Lower leg skin (tissue), 4 donors: ENCODE data around the gene INTS6. TPM values are rescaled to one million over a fixed set of nuclear protein-coding genes. Genes with fewer than 3 reads are reported as not detected.

Source experiments
- DNase-seq, 2 donors: peaks; one replicate each; pipeline ENCODE4 v3.0.0-alpha.2; 2019; ENCODE audit warnings: low spot score in 2 of 2
- H3K4me3 ChIP-seq: fragments of 200-600 bp; sonication (generic); 2 replicates; pipeline ENCODE4 v1.5.1; 2017; ENCODE audit warnings: mild to moderate bottlenecking, low read depth; ENCODE audit not compliant: poor library complexity, severe bottlenecking
- POLR2A ChIP-seq, 2 donors: fragments of 450-650 bp; IDR thresholded peaks; one replicate each; pipeline ENCODE4 v1.6.1; 2016 to 2017; ENCODE audit warnings: antibody characterized with exemption in 2 of 2, mild to moderate bottlenecking in 1 of 2, moderate library complexity in 1 of 2
- WGBS, 2 donors: methylation state at CpG; one replicate each; pipeline ENCODE4 v1.1.5; 2018; 5-methylcytosine and 5-hydroxymethylcytosine counted together
- intact Hi-C: fragments of 100-400 bp; cut with DNase I; formaldehyde crosslinking; loops from one replicate; pipeline ENCODE4 v1.15.0; 2023; ENCODE audit warnings: low total_unique reads
- total RNA-seq, 4 donors: library from RNA; depleted of rRNA; stranded (reverse); fragments of >200 nt; gene quantifications; one replicate each; pipeline ENCODE4 v1.1.0, GENCODE V29; 2016
- TF ChIP-seq, protein P1 (sequence below), 3 donors: fragments of 450-650 bp; IDR thresholded peaks; one replicate each; pipeline ENCODE4 v1.5.1; 2016; ENCODE audit warnings: antibody characterized with exemption in 3 of 3, mild to moderate bottlenecking in 3 of 3, moderate library complexity in 2 of 3

INTS6 gene
- total RNA-seq, 4 donors from 2014 or later, result 35.2 to 48.6 (median 41.3) TPM

DNA sequence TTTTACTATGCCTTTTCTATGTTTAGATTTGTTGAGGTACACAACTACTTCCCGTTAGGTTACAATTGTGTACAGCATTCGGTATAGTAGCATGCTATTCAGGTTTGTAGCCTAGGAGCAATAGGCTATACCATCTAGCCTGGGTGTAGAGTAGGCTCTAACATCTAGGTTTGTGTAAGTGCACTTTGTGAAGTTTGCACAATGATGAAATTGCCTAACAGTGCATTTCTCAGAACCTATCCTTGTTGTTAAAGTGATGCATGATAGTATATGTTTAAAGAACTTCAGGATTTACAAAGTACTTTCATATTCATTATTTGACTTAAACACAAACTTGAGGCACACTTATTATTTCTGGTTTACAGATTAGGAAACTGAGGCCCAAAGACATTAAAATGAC is 124.9 kb downstream of the INTS6 start:
- WGBS, 2 donors, result 92 to 97% methylated on average over 2 of the region's 2 CpGs
- intact Hi-C loops, result no loop called here
- DNase-seq, result no peak
- no peak overlapping the region for H3K4me3 ChIP-seq
- no peak for TF ChIP-seq POLR2A (IDR thresholded peaks at IDR 0.05)
- TF ChIP-seq, protein P1, sequence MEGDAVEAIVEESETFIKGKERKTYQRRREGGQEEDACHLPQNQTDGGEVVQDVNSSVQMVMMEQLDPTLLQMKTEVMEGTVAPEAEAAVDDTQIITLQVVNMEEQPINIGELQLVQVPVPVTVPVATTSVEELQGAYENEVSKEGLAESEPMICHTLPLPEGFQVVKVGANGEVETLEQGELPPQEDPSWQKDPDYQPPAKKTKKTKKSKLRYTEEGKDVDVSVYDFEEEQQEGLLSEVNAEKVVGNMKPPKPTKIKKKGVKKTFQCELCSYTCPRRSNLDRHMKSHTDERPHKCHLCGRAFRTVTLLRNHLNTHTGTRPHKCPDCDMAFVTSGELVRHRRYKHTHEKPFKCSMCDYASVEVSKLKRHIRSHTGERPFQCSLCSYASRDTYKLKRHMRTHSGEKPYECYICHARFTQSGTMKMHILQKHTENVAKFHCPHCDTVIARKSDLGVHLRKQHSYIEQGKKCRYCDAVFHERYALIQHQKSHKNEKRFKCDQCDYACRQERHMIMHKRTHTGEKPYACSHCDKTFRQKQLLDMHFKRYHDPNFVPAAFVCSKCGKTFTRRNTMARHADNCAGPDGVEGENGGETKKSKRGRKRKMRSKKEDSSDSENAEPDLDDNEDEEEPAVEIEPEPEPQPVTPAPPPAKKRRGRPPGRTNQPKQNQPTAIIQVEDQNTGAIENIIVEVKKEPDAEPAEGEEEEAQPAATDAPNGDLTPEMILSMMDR (IDR thresholded peaks at IDR 0.05), result no peak

DNA sequence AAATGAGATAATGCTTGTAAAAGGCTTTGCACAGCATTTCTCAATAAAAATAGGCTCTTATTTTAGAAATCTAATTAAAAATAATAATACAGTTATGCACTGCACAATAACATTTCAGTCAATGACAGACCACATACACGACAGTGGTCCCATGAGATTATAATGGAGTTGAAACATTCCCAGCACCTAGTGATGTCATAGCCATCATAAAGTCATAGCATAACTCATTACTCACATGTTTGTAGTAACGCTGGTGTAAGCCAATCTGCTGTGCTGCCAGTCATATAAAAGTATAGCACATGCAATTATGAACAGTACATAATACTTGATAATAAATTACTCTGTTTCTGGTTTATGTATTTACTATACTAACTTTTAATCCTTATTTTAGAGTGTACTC is 126.1 kb downstream of the INTS6 start:
- WGBS, 2 donors, result 82 to 90% methylated on average over 2 of the region's 2 CpGs
- TF ChIP-seq, protein P1 (IDR thresholded peaks at IDR 0.05), result no peak
- no peak for TF ChIP-seq POLR2A (IDR thresholded peaks at IDR 0.05)

DNA sequence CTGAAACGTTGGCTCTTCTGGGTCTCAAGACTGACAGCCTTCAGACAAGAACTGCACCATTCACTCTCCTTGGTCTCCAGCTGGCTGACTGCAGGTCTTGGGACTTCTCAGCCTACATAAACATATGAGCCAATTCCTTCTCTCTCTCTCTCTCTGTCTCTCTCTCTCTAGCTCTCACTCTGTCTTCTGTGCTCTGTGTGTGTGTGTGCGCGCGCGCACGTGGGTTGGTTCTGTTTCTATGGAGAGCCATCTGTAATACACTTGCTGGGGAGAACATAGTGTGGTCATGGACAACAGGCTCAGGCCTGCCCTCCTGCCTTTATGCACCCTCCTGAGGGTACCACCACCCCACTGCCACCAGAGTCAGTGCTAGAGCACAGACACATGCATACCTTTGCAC is 127.0 kb downstream of the INTS6 start:
- intact Hi-C loops, result no loop called here
- TF ChIP-seq, protein P1 (IDR thresholded peaks at IDR 0.05), result no peak
- TF ChIP-seq POLR2A (IDR thresholded peaks at IDR 0.05), result no peak
- H3K4me3 ChIP-seq, result no peak overlapping the region
- WGBS, 2 donors, result 89 to 94% methylated on average over 6 of the region's 6 CpGs
- no peak for DNase-seq

More for the DNA sequence above, 126.1 kb downstream of the INTS6 start:
- no peak overlapping the region for H3K4me3 ChIP-seq
- DNase-seq, result no peak
- intact Hi-C loops, result no loop called here

DNA sequence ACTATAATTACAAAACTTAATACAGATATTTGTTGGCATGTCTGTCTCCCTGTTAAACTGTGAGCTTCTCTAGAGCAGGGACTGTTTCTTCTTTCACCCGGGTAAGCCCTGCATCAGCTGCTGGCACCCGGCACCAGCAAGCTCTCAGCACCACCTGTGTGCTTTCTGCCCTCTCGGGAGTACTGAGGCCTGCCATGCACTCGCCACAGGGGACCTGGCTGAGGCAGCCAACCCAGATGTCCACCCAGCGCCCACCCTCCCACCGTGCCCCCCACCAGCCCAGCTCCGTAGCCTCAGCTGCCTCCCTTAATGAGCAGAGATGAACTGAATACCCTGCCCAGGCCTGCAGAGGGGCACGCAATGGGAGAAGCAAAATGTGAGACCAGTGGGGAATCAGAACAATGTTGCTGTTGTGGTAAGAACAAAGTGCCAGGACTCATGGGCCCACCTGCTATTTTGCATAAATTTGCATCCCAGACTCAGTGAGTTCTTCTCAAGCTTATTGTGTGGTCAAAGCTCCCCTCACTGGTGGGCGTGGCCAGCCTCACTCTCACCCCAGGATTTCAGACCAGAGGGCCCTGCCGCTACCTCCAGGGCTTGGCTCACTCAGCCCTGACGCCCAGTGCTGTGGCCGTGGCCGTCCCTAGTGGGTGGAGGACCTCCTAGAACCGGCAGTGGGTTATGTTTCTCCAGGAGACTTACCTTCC is 128.0 kb downstream of the INTS6 start:
- no peak for DNase-seq
- intact Hi-C loops, result no loop called here
- TF ChIP-seq POLR2A (IDR thresholded peaks at IDR 0.05), result no peak
- TF ChIP-seq, protein P1 (IDR thresholded peaks at IDR 0.05), result no peak
- 79 to 82% methylated on average over 14 of the region's 14 CpGs for WGBS, 2 donors
- H3K4me3 ChIP-seq, result no peak overlapping the region

DNA sequence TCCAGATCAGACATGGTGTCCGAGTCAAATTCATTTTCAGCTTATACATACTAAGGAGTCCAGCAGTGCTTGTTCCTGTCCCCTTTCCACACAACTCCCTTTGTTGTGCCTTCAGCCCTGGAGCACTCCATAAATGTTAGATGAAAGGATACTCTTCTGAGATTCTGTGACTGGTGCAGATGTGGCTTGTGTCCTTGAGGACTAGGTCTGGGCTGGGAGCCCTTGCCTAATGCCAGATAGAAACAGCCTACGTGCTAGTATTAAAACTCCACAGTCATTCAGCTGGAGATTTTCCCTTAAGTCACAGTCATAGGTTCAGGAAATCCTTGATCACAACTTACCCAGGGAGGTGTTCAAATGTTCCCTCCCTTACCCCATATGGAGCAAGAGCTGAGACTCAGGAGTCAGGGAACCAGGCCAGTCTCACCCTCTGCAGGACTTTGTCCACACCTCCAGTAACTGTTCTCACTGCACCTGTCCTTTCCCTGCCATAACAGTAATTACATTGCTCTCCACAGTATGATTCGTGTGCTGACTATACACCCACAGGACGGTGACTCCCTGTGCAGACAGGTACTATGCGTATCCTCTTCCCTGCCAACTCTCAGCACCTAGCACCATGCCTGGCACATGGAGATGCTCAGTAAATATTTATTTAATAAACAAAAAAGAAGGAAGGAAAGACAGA is 128.9 kb downstream of the INTS6 start:
- intact Hi-C loops, result no loop called here
- no peak for TF ChIP-seq POLR2A (IDR thresholded peaks at IDR 0.05)
- TF ChIP-seq, protein P1 (IDR thresholded peaks at IDR 0.05), result no peak
- no peak overlapping the region for H3K4me3 ChIP-seq
- 78 to 91% methylated on average over 5 of the region's 5 CpGs for WGBS, 2 donors
- no peak for DNase-seq
